Left renal pelvis (tissue), 4 donors: ENCODE measurements around the gene LLGL2. TPM values are rescaled to one million over a fixed set of nuclear protein-coding genes. Genes with fewer than 3 reads are reported as not detected.
"Not testable (repeated sequence)": the region's sequence is repeated elsewhere in the genome, so short reads cannot be mapped to it uniquely, and the experiment has no call there.

Experiments used
- DNase-seq, 4 donors: peaks; one replicate each; pipeline ENCODE4 v3.0.0-alpha.2; 2013; ENCODE audit warnings: low read depth in 4 of 4, low spot score in 3 of 4
- polyA plus RNA-seq, 4 donors: library from polyadenylated mRNA; unstranded; fragments of 120-200 nt; gene quantifications; one replicate each; pipeline ENCODE4 v1.2.1, GENCODE V29; 2013; ENCODE audit not compliant: insufficient read length in 4 of 4

The LLGL2 gene
- polyA plus RNA-seq, 4 donors, result 5.3 to 103 (median 49.8) TPM

DNA sequence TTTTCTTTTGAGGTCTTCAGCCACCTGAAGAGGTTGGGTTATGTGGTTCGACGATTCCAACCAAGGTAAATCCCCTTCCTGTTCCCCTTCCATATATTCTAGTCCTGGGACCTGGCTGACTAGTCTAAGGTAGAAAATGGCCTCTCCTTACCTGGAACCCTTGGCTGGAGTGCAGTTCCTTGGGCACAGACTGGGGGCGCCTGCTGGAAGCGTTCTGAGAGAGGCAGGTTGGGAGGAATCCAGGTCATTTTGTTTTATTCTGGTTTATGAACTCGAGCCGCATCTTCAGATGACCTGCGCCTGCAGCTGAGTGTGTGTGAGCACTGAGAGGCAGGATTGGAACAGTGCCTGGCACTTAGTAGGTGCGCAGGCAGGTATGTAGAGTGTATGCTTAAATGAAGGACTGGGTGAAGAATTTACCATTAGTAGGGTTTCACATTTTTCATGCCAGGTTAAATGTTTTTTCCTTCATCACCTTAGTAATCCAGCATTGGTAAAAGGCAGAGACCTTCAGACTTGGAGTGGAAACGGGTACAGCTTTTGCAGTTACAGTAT lies 6.4 kb upstream of the LLGL2 start:
- DNase-seq, result no peak

- not testable (repeated sequence) for DNase-seq
Observed at GRCh38 chr17:75520413-75520812, 5.1 kb upstream of the LLGL2 start.

- no peak for DNase-seq
Observed at GRCh38 chr17:75521290-75521689, 4.2 kb upstream of the LLGL2 start.

- no peak for DNase-seq
Observed at GRCh38 chr17:75521951-75522727, 3.4 kb upstream of the LLGL2 start.

DNA sequence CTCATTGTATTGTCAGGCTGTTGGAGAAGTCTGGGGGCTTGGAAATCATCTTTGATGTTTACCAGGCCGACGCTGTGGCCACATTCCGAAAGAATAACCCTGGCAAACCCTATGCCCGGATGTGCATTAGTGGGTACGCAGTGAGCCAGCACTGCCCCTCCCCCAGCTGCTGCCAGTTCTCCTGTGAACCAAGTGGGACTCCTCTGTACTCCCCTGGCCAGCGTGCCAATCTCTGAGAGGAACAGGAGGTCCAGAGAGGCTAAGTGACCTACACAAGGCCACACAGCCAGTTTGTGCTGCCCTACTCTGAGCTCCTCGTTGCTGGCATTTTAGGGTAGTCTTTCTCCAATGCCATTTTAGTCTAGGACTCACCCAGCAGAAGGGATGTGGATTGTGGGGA lies 1.9 kb upstream of the LLGL2 start:
- no peak for DNase-seq

GRCh38 chr17:75524269-75524969 lies 1.1 kb upstream of the LLGL2 start:
- no peak for DNase-seq

DNA sequence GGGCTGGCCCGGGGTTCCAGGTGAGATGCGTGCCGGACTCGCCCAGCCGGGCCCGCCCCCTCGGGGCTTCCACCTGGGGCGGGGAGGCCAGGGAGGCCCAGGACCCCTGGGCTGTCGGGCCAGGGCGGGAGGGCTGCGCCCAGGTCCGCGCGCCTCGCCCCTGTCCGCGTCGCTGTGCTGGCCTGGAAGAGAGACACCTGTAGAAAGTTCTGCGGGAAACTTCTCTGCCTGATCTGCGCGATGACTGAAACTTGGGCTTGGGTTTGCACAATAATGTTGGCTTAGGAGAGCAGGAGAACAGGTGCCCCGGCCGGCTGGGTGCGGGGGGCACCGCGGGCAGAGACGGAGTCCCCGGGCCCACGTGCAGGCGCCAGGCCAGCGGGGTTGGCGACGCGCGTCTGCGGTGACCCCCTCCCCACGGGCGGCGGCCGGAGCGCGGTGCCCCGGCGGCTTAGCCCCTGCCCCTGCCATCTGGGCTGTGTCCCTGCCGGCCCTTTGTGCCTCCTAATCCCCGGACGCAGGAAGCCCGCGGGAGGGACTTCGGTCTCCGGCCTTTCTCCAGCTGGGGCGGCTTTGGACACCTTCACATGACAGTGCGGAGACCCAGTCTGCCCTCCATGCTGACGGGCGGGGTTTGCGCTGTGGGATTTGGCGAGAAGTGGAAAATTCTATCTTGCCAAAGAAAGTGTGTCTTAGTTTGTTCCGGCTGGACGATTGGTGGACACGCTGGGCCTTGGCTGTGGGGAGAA lies 483 bp downstream of the LLGL2 start:
- DNase-seq, result no peak

- no peak for DNase-seq
Observed at GRCh38 chr17:75526555-75527270, 1.2 kb downstream of the LLGL2 start.

- DNase-seq, result no peak
Observed at GRCh38 chr17:75530837-75531720, 5.6 kb downstream of the LLGL2 start.

DNA sequence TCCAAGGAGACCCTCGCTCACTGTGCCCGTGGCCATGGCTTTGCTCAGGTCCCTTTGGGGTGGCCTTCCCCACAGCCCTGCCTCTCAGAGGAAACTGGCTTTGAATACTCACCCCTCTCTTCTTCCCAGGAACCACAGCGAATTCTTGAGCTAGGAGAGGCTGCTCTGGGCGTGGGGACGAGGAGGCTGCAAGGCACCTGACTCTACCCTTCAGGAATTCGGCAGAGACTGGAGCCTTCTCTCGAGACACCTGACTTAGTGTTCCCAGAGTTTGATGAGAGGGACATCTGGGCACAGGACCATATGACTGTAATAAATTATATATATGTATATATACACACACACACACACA lies 6.2 kb downstream of the LLGL2 start:
- DNase-seq, result no peak

DNA sequence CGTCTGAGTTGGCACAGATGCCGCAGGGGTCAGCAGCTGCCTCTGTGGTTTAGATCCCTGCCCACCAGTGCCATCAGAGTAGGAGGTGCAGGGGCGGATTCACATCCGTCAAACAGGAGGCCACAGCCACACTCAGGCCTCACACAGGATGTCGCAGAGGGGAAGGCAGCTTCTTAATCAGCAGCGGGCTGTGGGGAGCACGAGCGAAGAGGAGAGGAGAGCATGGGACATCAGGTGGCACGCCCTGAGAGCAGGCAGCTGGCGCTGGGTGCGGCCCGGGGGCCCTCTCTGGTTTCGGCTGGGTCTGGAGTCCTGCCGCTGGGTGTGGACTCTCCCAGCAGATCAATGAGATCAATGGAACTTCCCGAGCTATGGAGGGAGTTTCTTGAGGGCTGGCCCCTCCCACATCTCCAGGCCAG lies 9.6 kb downstream of the LLGL2 start:
- DNase-seq, result no peak

DNA sequence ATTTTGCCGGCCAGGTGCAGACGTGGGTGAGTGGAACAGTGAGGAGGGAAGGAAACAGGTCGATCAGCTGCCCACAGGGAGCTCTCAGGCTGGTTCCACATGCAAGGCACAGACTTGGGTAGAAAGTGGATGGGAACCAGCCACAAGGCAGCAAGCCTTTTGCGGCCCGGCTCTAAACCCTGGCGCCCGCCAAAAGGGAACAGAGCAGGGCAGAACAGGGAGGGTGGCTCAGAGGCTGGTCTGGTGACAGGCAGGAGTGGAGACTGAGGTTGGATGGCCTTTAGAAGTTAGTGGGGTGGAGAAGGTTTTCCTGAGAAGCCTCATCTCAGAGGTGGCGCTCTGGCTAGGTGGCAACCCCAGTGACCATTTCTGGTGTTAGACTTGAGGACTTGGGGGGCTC lies 10.4 kb downstream of the LLGL2 start:
- no peak for DNase-seq

GRCh38 chr17:75536366-75536765 lies 10.9 kb downstream of the LLGL2 start:
- DNase-seq, result no peak

GRCh38 chr17:75539967-75540729 lies 14.7 kb downstream of the LLGL2 start:
- no peak for DNase-seq

GRCh38 chr17:75540923-75541503 lies 15.5 kb downstream of the LLGL2 start:
- DNase-seq, result no peak

DNA sequence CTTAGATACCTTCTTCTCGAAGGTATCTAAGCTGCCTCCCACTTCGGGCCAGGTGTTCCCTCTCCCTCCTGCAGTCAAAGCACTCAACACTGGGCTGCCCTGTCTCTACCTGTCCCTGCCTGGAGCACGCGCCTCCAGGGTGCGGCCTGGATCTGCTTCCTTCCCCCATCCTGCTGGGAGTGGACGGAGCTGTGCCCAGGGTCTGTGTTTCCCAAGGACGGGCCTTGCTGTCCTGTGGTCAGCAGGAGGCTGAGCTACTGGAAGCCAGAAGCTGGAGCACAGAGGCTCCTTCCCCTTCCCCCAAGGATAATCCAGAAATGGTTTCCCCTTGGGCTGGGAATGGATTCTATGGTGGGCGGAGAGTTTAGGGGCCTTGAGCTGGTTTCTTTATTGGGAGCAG lies 16.7 kb downstream of the LLGL2 start:
- DNase-seq, result no peak

- DNase-seq, result no peak
Observed at GRCh38 chr17:75542728-75543336, 17.3 kb downstream of the LLGL2 start.

GRCh38 chr17:75544250-75544649 lies 18.8 kb downstream of the LLGL2 start:
- no peak for DNase-seq
